Urothelium cell line (cell line): ENCODE measurements around the gene TGM1.
"Not testable (repeated sequence)": the region's sequence is repeated elsewhere in the genome, so short reads cannot be mapped to it uniquely, and the experiment has no call there.

Experiments used
- DNase-seq: peaks from one replicate; pipeline ENCODE4 v3.0.0; 2011; ENCODE audit warnings: low spot score, mixed read lengths
- FAIRE-seq: peaks from 2 replicates; lab custom pipeline; 2011; peaks lifted over from hg19 to GRCh38; lab: Jason Lieb, UNC

The TGM1 gene

DNA sequence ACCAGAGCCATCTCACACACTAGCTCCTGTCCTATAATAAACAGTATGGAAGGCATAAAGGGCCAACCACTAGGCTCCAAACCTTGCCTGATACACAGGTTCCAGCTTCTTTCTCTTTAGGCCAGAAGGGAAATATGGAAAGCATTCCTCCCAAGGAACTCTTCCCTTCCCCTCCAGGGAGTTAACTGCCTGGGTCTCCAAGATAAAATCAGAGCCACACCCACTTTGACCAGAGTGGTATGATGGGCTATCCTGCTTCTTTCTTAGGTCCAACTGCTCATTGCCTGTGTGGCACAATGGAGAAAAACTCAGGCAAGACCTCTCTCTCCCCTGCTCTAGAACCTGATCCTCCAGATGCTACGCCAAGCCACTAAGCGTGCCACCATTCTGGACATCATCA lies 55.4 kb downstream of the TGM1 start:
- no peak for FAIRE-seq
- DNase-seq: no peak

DNA sequence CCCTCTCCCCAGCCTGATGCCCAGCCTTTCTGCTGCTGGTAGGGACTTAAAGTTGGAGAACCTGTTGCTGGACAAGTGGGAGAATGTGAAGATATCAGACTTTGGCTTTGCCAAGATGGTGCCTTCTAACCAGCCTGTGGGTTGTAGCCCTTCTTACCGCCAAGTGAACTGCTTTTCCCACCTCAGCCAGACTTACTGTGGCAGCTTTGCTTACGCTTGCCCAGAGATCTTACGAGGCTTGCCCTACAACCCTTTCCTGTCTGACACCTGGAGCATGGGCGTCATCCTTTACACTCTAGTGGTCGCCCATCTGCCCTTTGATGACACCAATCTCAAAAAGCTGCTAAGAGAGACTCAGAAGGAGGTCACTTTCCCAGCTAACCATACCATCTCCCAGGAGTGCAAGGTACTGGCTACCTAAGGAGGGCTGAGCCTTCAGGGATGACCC lies 55.8 kb downstream of the TGM1 start:
- FAIRE-seq (no peak), DNase-seq (no peak)

DNA sequence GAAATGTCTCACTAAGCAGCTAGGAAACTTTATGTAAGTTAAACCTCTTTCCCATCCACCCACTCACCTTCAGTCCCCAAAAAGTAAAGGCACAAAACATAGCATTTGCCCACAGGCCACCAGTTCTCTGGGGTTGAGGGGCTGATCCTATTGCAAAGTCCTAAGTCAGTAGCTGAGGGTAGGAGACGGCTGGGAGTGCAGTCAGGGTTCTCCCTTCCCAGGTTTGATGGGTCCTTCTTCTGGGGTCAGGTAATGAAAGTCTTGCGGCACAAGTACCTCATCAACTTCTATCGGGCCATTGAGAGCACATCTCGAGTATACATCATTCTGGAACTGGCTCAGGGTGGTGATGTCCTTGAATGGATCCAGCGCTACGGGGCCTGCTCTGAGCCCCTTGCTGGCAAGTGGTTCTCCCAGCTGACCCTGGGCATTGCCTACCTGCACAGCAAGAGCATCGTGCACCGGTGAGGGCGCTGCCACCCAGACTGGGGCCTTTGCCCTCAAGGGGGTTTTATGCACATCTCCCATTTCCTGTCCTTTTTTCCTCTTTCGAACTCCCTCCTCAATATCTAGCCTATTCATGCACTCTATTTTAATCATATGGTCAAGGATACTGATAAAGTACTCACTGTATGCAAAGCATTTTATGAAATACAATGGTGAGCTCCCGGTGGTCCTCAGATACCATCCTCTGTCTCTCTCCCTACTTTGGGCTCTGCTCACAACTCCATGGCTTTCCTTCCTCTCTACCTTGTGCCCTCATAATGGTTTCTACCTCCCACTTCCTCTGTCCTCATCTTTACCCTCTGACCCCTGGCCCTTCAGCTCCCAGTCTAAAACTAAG lies 56.5 kb downstream of the TGM1 start:
- no peak for DNase-seq
- no peak for FAIRE-seq

DNA sequence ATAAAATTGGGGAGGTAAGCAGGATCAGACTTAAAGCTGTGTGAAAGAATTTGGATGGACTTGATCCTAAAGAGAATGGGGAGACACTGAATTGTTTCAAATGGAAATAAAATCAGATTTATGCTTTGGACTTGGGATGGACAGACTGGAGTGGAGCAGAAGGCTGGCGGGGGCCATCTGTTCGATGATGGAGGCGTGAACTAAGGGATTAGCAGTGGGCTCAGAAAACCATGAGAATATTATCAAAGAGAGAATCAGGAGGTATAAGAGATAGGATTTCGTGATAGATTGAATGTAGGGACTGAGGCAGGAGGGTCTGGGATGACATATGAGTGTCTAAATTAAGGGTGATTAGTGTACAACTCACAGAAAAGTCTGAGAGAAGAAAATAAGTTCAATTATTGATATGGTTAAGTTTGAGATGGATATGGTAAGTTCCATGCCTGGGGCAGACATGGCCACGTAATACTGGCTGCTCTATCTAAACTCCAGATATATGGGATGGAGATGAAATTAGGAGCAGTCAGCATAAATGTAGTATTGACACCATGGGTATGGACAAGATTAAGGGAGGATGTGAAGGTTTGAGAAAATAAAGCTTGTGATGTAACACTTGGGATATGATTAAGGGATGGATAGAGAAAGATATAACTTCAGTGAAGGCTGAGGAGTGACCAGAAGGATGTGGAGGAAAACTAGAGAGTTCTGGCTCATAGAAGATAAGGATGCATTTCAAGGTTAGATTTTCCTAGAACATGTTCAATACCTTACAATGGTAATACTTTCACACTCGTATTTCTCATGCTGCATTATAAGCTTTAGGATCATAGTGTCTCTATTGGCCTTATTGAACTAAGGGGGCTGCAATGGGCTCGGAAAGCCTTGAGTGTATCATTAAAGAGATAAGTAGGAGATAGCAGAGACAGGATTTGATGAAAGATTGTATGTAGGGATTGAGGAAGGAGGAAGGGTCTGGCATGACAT lies 58.5 kb downstream of the TGM1 start:
- no peak for FAIRE-seq
- no peak for DNase-seq

DNA sequence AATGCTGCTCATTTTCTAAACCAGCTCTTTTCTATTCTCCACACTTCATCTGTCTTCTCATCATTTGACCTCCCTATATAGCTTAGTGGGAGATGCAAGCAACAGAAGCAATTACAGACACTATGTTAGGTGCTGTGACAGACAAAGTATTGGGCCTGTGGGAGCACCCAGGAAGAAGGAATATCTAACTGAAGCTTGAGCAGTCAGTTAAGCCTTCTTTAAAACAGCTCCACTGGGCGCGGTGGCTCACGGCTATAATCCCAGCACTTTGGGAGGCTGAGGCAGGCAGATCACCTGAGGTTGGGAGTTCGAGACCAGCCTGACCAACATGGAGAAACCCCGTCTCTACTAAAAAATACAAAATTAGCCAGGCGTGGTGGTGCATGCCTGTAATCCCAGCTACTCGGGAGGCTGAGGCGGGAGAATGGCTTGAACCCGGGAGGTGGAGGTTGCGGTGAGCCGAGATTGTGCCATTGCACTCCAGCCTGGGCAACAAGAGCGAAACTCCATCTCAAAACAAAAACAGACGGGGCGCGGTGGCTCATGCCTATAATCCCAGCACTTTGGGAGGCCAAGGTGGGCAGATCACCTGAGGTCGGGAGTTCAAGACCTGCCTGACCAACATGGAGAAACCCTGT lies 59.6 kb downstream of the TGM1 start:
- DNase-seq, FAIRE-seq: not testable (repeated sequence)

DNA sequence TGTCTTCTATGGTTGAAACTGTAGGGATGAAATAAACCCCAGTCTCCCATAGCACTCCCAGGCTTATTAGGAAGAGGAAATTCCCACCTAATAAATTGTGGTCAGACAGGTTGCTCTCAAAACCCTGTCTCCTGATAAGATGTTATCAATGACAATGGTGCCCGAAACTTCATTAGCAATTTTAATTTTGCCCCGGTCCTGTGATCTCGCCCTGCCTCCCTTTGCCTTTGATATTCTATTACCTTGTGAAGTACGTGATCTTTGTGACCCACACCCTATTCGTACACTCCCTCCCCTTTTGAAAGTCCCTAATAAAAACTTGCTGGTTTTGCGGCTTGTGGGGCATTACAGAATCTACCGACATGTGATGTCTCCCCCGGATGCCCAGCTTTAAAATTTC lies 60.4 kb downstream of the TGM1 start:
- not testable (repeated sequence) for FAIRE-seq, DNase-seq
